ENCODE results near the gene SARDH.

DNA sequence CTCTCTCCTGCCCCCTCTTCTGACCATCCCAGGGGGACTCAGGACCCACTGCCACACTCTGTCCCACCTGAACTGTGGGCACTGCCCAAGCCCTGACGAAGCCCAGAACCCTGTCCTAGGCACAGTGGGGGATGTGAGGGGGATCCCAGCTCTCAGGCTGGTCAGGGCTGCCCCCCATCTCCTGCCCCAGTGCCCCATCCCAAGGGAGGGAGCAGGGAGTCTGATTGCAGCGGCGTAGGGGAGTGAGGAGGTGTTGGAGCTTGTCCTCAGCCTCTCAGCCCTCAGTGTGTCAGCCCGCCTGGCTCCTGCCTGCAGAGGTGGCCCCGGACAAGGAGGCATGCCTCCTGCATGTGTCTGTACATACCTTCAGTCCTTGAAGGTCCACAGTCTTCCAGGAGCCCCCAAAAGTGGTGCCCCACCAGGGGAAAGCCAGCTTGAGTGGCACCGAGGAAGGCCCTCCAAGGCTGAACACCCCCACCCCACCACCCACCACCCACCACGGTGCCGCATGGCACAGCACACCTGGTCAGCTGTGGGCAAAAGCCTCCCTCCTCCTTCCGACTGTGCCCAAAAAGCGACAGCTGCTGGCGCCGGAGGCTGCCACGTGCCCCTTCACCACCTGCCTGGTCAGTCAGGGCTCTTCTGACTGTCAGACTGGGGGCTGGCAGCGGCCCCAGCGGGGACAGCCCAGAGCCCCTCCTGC lies 930 bp downstream of the SARDH start:
- TF ChIP-seq CTCF (IDR thresholded peaks at IDR 0.05; ENCODE audit: low read length) (no peak), EZH2 (IDR thresholded peaks at IDR 0.05; ENCODE audit: borderline replicate concordance, low read length) (no peak)
